ENCODE measurements around the gene TNFRSF1A.

- TF ChIP-seq CTCF (IDR thresholded peaks at IDR 0.05; ENCODE audit: insufficient read depth, low read length, poor library complexity, severe bottlenecking): no peak
- TF ChIP-seq EZH2phosphoT487 (conservative IDR thresholded peaks at IDR 0.05; ENCODE audit: low read length): no peak
Measured at GRCh38 chr12:6297170-6297569, 44.7 kb downstream of the TNFRSF1A start.

Data from SU-DHL-6 (cell line).